Karpas-422 (cell line): ENCODE measurements around the gene AMER2. TPM values are rescaled to one million over a fixed set of nuclear protein-coding genes. Genes with fewer than 3 reads are reported as not detected.

Experiments used
- DNase-seq: peaks from one replicate; pipeline ENCODE4 v3.0.0-alpha.2; 2015
- H2AFZ ChIP-seq: fragments of 200-600 bp; sonication (generic); 2 replicates; pipeline ENCODE4 v1.6.1; 2014; ENCODE audit warnings: antibody characterized with exemption, low read length, mixed read lengths
- H3K27ac ChIP-seq: fragments of 200-600 bp; sonication (generic); 2 replicates; pipeline ENCODE4 v1.5.1; 2014; ENCODE audit warnings: mild to moderate bottlenecking, low read length, moderate library complexity
- H3K27me3 ChIP-seq: fragments of 200-600 bp; sonication (generic); 2 replicates; pipeline ENCODE4 v1.6.1; 2014; ENCODE audit warnings: low read length, mixed read lengths
- H3K36me3 ChIP-seq: fragments of 200-600 bp; sonication (generic); 2 replicates; pipeline ENCODE4 v1.6.1; 2014; ENCODE audit warnings: low read length, mixed read lengths; ENCODE audit not compliant: insufficient read depth
- H3K4me1 ChIP-seq: fragments of 200-600 bp; sonication (generic); 2 replicates; pipeline ENCODE4 v1.6.1; 2014; ENCODE audit warnings: mild to moderate bottlenecking, low read length, mixed read lengths
- H3K4me2 ChIP-seq: fragments of 200-600 bp; sonication (generic); 2 replicates; pipeline ENCODE4 v1.6.1; 2014; ENCODE audit warnings: low read length, low read depth, mild to moderate bottlenecking; ENCODE audit not compliant: poor library complexity, severe bottlenecking
- H3K4me3 ChIP-seq: fragments of 200-600 bp; sonication (generic); 2 replicates; pipeline ENCODE4 v1.5.1; 2014; ENCODE audit warnings: mild to moderate bottlenecking, antibody characterized with exemption, low read length, mixed read lengths
- H3K79me2 ChIP-seq: fragments of 200-600 bp; sonication (generic); 2 replicates; pipeline ENCODE4 v1.6.1; 2014; ENCODE audit warnings: mild to moderate bottlenecking, low read length, mixed read lengths
- H3K9ac ChIP-seq: fragments of 200-600 bp; sonication (generic); 2 replicates; pipeline ENCODE4 v1.6.0; 2014; ENCODE audit warnings: low read length
- H3K9me2 ChIP-seq: fragments of 200-600 bp; sonication (generic), shearing (Covaris generic); replicated peaks from 2 replicates; pipeline ENCODE4 v1.6.0; 2014; ENCODE audit warnings: mild to moderate bottlenecking, low read length, moderate library complexity; ENCODE audit not compliant: insufficient read depth
- H3K9me3 ChIP-seq: fragments of 300-700, 200-600 bp; sonication (generic); 2 replicates; pipeline ENCODE4 v1.6.1; 2014; ENCODE audit warnings: low read length, mixed read lengths
- H4K20me1 ChIP-seq: fragments of 200-600 bp; sonication (generic); 2 replicates; pipeline ENCODE4 v1.6.1; 2014; ENCODE audit warnings: mild to moderate bottlenecking, antibody characterized with exemption, low read length, low read depth; ENCODE audit not compliant: insufficient read depth
- total RNA-seq: library from RNA; depleted of rRNA; stranded (reverse); fragments of >200 nt; shearing (Covaris generic); gene quantifications from 2 replicates; pipeline ENCODE4 v1.2.3, GENCODE V29; 2014; ENCODE audit warnings: low replicate concordance

Gene AMER2
- total RNA-seq, 1 experiment from 2014 or later = not detected

- Histone ChIP-seq H3K4me3 (no peak overlapping the region), H3K27ac (no peak overlapping the region), H3K4me1 (no peaks in the 10 kb centered on the region), H2AFZ (no peak overlapping the region), H4K20me1 (no peaks in the 10 kb centered on the region), H3K9ac (no peak overlapping the region), H3K9me2 (no peaks in the 10 kb centered on the region), H3K4me2 (no peak overlapping the region), H3K27me3 (no peaks in the 10 kb centered on the region), H3K9me3 (no peaks in the 10 kb centered on the region), H3K79me2 (no peaks in the 10 kb centered on the region), H3K36me3 (no peaks in the 10 kb centered on the region)
- DNase-seq = no peak
Measured at GRCh38 chr13:25192052-25192451, 20.0 kb upstream of the AMER2 start.

GRCh38 chr13:25190771-25191170 is 18.7 kb upstream of the AMER2 start:
- Histone ChIP-seq H3K36me3 (no peaks in the 10 kb centered on the region), H3K79me2 (no peaks in the 10 kb centered on the region), H3K27ac (no peak overlapping the region), H3K27me3 (no peaks in the 10 kb centered on the region), H3K9ac (no peak overlapping the region), H2AFZ (no peak overlapping the region), H4K20me1 (no peaks in the 10 kb centered on the region), H3K4me3 (no peak overlapping the region), H3K9me2 (no peaks in the 10 kb centered on the region), H3K9me3 (no peaks in the 10 kb centered on the region), H3K4me1 (no peaks in the 10 kb centered on the region), H3K4me2 (no peak overlapping the region)
- DNase-seq = no peak

GRCh38 chr13:25190256-25190655 is 18.2 kb upstream of the AMER2 start:
- Histone ChIP-seq H4K20me1 (no peaks in the 10 kb centered on the region), H3K9me3 (no peaks in the 10 kb centered on the region), H3K36me3 (no peaks in the 10 kb centered on the region), H3K4me1 (no peaks in the 10 kb centered on the region), H3K4me3 (no peak overlapping the region), H3K9ac (no peak overlapping the region), H3K9me2 (no peaks in the 10 kb centered on the region), H2AFZ (no peak overlapping the region), H3K4me2 (no peak overlapping the region), H3K27ac (no peak overlapping the region), H3K27me3 (no peaks in the 10 kb centered on the region), H3K79me2 (no peaks in the 10 kb centered on the region)
- no peak for DNase-seq

- Histone ChIP-seq H3K9me3 (no peaks in the 10 kb centered on the region), H3K9ac (no peak overlapping the region), H3K9me2 (no peaks in the 10 kb centered on the region), H3K4me3 (no peak overlapping the region), H3K36me3 (no peaks in the 10 kb centered on the region), H4K20me1 (no peaks in the 10 kb centered on the region), H3K4me2 (no peak overlapping the region), H2AFZ (no peak overlapping the region), H3K27ac (no peak overlapping the region), H3K27me3 (no peaks in the 10 kb centered on the region), H3K4me1 (no peaks in the 10 kb centered on the region), H3K79me2 (no peaks in the 10 kb centered on the region)
- no peak for DNase-seq
Measured at GRCh38 chr13:25187596-25187995, 15.5 kb upstream of the AMER2 start.

GRCh38 chr13:25186187-25186586 is 14.1 kb upstream of the AMER2 start:
- Histone ChIP-seq H3K9me3 (no peaks in the 10 kb centered on the region), H3K9me2 (no peaks in the 10 kb centered on the region), H3K27me3 (no peaks in the 10 kb centered on the region), H3K27ac (no peak overlapping the region), H3K4me1 (no peaks in the 10 kb centered on the region), H3K4me2 (no peak overlapping the region), H3K9ac (no peak overlapping the region), H4K20me1 (no peaks in the 10 kb centered on the region), H3K79me2 (no peaks in the 10 kb centered on the region), H3K36me3 (no peaks in the 10 kb centered on the region), H2AFZ (no peak overlapping the region), H3K4me3 (no peak overlapping the region)
- DNase-seq = no peak

- Histone ChIP-seq H4K20me1 (no peaks in the 10 kb centered on the region), H3K79me2 (no peaks in the 10 kb centered on the region), H3K27ac (no peak overlapping the region), H3K4me3 (no peak overlapping the region), H3K4me2 (no peak overlapping the region), H3K9me3 (no peaks in the 10 kb centered on the region), H3K4me1 (peaks cover 16% of the 10 kb centered on the region), H2AFZ (no peak overlapping the region), H3K9me2 (no peaks in the 10 kb centered on the region), H3K27me3 (no peaks in the 10 kb centered on the region), H3K9ac (no peak overlapping the region), H3K36me3 (no peaks in the 10 kb centered on the region)
- DNase-seq = no peak
Measured at GRCh38 chr13:25181597-25181996, 9.5 kb upstream of the AMER2 start.

GRCh38 chr13:25180775-25181537 is 8.9 kb upstream of the AMER2 start:
- H3K4me1 ChIP-seq = peaks cover 16% of the 10 kb centered on the region
- no peaks in the 10 kb centered on the region for H3K36me3 ChIP-seq
- H3K9me2 ChIP-seq = no peaks in the 10 kb centered on the region
- no peaks in the 10 kb centered on the region for H3K27me3 ChIP-seq
- no peak overlapping the region for H3K27ac ChIP-seq
- DNase-seq = no peak
- no peaks in the 10 kb centered on the region for H4K20me1 ChIP-seq
- no peak overlapping the region for H2AFZ ChIP-seq
- no peak overlapping the region for H3K4me3 ChIP-seq
- H3K4me2 ChIP-seq = no peak overlapping the region
- H3K79me2 ChIP-seq = no peaks in the 10 kb centered on the region
- no peak overlapping the region for H3K9ac ChIP-seq
- no peaks in the 10 kb centered on the region for H3K9me3 ChIP-seq

GRCh38 chr13:25179832-25180774 is 8.0 kb upstream of the AMER2 start:
- Histone ChIP-seq H3K4me3 (no peak overlapping the region), H4K20me1 (no peaks in the 10 kb centered on the region), H3K79me2 (no peaks in the 10 kb centered on the region), H3K27ac (no peak overlapping the region), H3K9me2 (no peaks in the 10 kb centered on the region), H3K9me3 (no peaks in the 10 kb centered on the region), H3K4me1 (peaks cover 16% of the 10 kb centered on the region), H3K4me2 (no peak overlapping the region), H3K27me3 (no peaks in the 10 kb centered on the region), H2AFZ (no peak overlapping the region), H3K36me3 (no peaks in the 10 kb centered on the region), H3K9ac (no peak overlapping the region)
- DNase-seq = no peak
